Activated T-helper 17 cell treated with anti-CD3 and anti-CD28 coated beads, Interleukin-2, amount 50 U/mL, for 72 hours (primary cell): Measurements from ENCODE around the gene ABHD12B. TPM values are rescaled to one million over a fixed set of nuclear protein-coding genes. Genes with fewer than 3 reads are reported as not detected.

Experiments used
- ATAC-seq: fragments of 150-1000 bp; cut with Tn5 transposase; replicated peaks from 2 replicates; pipeline ENCODE4 v1.10.0; 2021; ENCODE audit warnings: mild to moderate bottlenecking, moderate library complexity
- H3K27ac Mint-ChIP-seq: one replicate; pipeline ENCODE4 v1.8.0; 2022; ENCODE audit warnings: mixed read lengths
- H3K27me3 Mint-ChIP-seq: one replicate; pipeline ENCODE4 v1.8.0; 2022; ENCODE audit warnings: mixed read lengths
- H3K36me3 Mint-ChIP-seq: one replicate; pipeline ENCODE4 v1.8.0; 2022; ENCODE audit warnings: low read depth, mild to moderate bottlenecking, mixed read lengths
- H3K4me1 Mint-ChIP-seq: one replicate; pipeline ENCODE4 v1.8.0; 2022; ENCODE audit warnings: mixed read lengths
- H3K4me3 Mint-ChIP-seq: one replicate; pipeline ENCODE4 v1.8.0; 2022; ENCODE audit warnings: mild to moderate bottlenecking, mixed read lengths
- H3K9me3 Mint-ChIP-seq: one replicate; pipeline ENCODE4 v1.8.0; 2022; ENCODE audit warnings: mixed read lengths
- total RNA-seq, 2 donors: library from RNA; stranded (reverse); gene quantifications; one replicate each; pipeline ENCODE4 v1.2.3, GENCODE V29; 2022

ABHD12B gene
- total RNA-seq, 2 donors from 2014 or later, result not detected

- no peak overlapping the region for H3K27ac Mint-ChIP-seq
- peak overlapping the region; percentile 89 for H3K4me3 Mint-ChIP-seq
- H3K4me1 Mint-ChIP-seq, result peaks cover 23% of the 10 kb centered on the region
- no peak for ATAC-seq
- H3K9me3 Mint-ChIP-seq, result no peaks in the 10 kb centered on the region
- no peaks in the 10 kb centered on the region for H3K27me3 Mint-ChIP-seq
- H3K36me3 Mint-ChIP-seq, result no peaks in the 10 kb centered on the region
Measured at GRCh38 chr14:50832935-50833630, 38.8 kb upstream of the ABHD12B start.

GRCh38 chr14:50834802-50835276, 37.0 kb upstream of the ABHD12B start:
- ATAC-seq, result no peak
- Mint-ChIP-seq H3K9me3 (no peaks in the 10 kb centered on the region), H3K4me3 (no peak overlapping the region), H3K27ac (no peak overlapping the region), H3K27me3 (no peaks in the 10 kb centered on the region), H3K36me3 (no peaks in the 10 kb centered on the region), H3K4me1 (peaks cover 22% of the 10 kb centered on the region)

GRCh38 chr14:50835280-50835679, 36.6 kb upstream of the ABHD12B start:
- Mint-ChIP-seq H3K4me3 (no peak overlapping the region), H3K27ac (no peak overlapping the region), H3K4me1 (peaks cover 22% of the 10 kb centered on the region)

GRCh38 chr14:50836515-50836914, 35.3 kb upstream of the ABHD12B start:
- ATAC-seq, result no peak
- H3K36me3 Mint-ChIP-seq, result no peaks in the 10 kb centered on the region
- no peaks in the 10 kb centered on the region for H3K9me3 Mint-ChIP-seq
- no peak overlapping the region for H3K4me3 Mint-ChIP-seq
- H3K4me1 Mint-ChIP-seq, result peaks cover 20% of the 10 kb centered on the region
- no peaks in the 10 kb centered on the region for H3K27me3 Mint-ChIP-seq
- H3K27ac Mint-ChIP-seq, result no peak overlapping the region

More at GRCh38 chr14:50835280-50835679, 36.6 kb upstream of the ABHD12B start:
- no peaks in the 10 kb centered on the region for H3K9me3 Mint-ChIP-seq
- no peak for ATAC-seq
- no peaks in the 10 kb centered on the region for H3K36me3 Mint-ChIP-seq
- H3K27me3 Mint-ChIP-seq, result no peaks in the 10 kb centered on the region

- Mint-ChIP-seq H3K27me3 (no peaks in the 10 kb centered on the region), H3K9me3 (no peaks in the 10 kb centered on the region), H3K27ac (no peak overlapping the region), H3K4me3 (no peak overlapping the region), H3K4me1 (peaks cover 15% of the 10 kb centered on the region), H3K36me3 (no peaks in the 10 kb centered on the region)
- ATAC-seq, result no peak
Measured at GRCh38 chr14:50837271-50837670, 34.6 kb upstream of the ABHD12B start.

- H3K9me3 Mint-ChIP-seq, result no peaks in the 10 kb centered on the region
- peaks cover 15% of the 10 kb centered on the region for H3K4me1 Mint-ChIP-seq
- ATAC-seq, result no peak
Measured at GRCh38 chr14:50837850-50838470, 33.9 kb upstream of the ABHD12B start.

GRCh38 chr14:50839048-50839447, 32.8 kb upstream of the ABHD12B start:
- no peak overlapping the region for H3K27ac Mint-ChIP-seq
- H3K27me3 Mint-ChIP-seq, result no peaks in the 10 kb centered on the region
- H3K4me3 Mint-ChIP-seq, result no peak overlapping the region
- H3K9me3 Mint-ChIP-seq, result no peaks in the 10 kb centered on the region
- peak; percentile 82 for ATAC-seq
- peaks cover 15% of the 10 kb centered on the region for H3K4me1 Mint-ChIP-seq
- H3K36me3 Mint-ChIP-seq, result no peaks in the 10 kb centered on the region

More at GRCh38 chr14:50837850-50838470, 33.9 kb upstream of the ABHD12B start:
- Mint-ChIP-seq H3K27me3 (no peaks in the 10 kb centered on the region), H3K27ac (no peak overlapping the region), H3K36me3 (no peaks in the 10 kb centered on the region), H3K4me3 (no peak overlapping the region)

GRCh38 chr14:50839691-50840090, 32.2 kb upstream of the ABHD12B start:
- H3K36me3 Mint-ChIP-seq, result no peaks in the 10 kb centered on the region
- H3K4me1 Mint-ChIP-seq, result peaks cover 15% of the 10 kb centered on the region
- no peak overlapping the region for H3K27ac Mint-ChIP-seq
- no peaks in the 10 kb centered on the region for H3K9me3 Mint-ChIP-seq
- H3K27me3 Mint-ChIP-seq, result no peaks in the 10 kb centered on the region
- ATAC-seq, result no peak
- H3K4me3 Mint-ChIP-seq, result no peak overlapping the region

- Mint-ChIP-seq H3K27me3 (no peaks in the 10 kb centered on the region), H3K4me1 (no peaks in the 10 kb centered on the region), H3K4me3 (no peak overlapping the region), H3K27ac (no peak overlapping the region), H3K36me3 (no peaks in the 10 kb centered on the region), H3K9me3 (no peaks in the 10 kb centered on the region)
- no peak for ATAC-seq
Measured at GRCh38 chr14:50844391-50844790, 27.5 kb upstream of the ABHD12B start.

- no peaks in the 10 kb centered on the region for H3K27me3 Mint-ChIP-seq
- no peak overlapping the region for H3K4me3 Mint-ChIP-seq
- H3K9me3 Mint-ChIP-seq, result no peaks in the 10 kb centered on the region
- H3K4me1 Mint-ChIP-seq, result no peaks in the 10 kb centered on the region
- H3K36me3 Mint-ChIP-seq, result no peaks in the 10 kb centered on the region
- H3K27ac Mint-ChIP-seq, result no peak overlapping the region
- no peak for ATAC-seq
Measured at GRCh38 chr14:50845166-50845565, 26.7 kb upstream of the ABHD12B start.

GRCh38 chr14:50846226-50846880, 25.5 kb upstream of the ABHD12B start:
- Mint-ChIP-seq H3K27ac (no peak overlapping the region), H3K27me3 (no peaks in the 10 kb centered on the region), H3K4me3 (no peak overlapping the region), H3K4me1 (no peaks in the 10 kb centered on the region), H3K36me3 (no peaks in the 10 kb centered on the region), H3K9me3 (no peaks in the 10 kb centered on the region)
- ATAC-seq, result no peak

GRCh38 chr14:50853891-50854290, 18.0 kb upstream of the ABHD12B start:
- Mint-ChIP-seq H3K4me1 (no peaks in the 10 kb centered on the region), H3K4me3 (no peak overlapping the region), H3K27ac (no peak overlapping the region), H3K36me3 (no peaks in the 10 kb centered on the region), H3K27me3 (no peaks in the 10 kb centered on the region), H3K9me3 (no peaks in the 10 kb centered on the region)
- ATAC-seq, result peak; percentile 90

- Mint-ChIP-seq H3K36me3 (no peaks in the 10 kb centered on the region), H3K9me3 (no peaks in the 10 kb centered on the region), H3K4me3 (no peak overlapping the region), H3K27ac (no peak overlapping the region), H3K27me3 (no peaks in the 10 kb centered on the region), H3K4me1 (no peaks in the 10 kb centered on the region)
- ATAC-seq, result no peak
Measured at GRCh38 chr14:50854521-50854920, 17.3 kb upstream of the ABHD12B start.

GRCh38 chr14:50855558-50855957, 16.3 kb upstream of the ABHD12B start:
- H3K27ac Mint-ChIP-seq, result no peak overlapping the region
- H3K27me3 Mint-ChIP-seq, result no peaks in the 10 kb centered on the region
- no peak for ATAC-seq
- H3K4me1 Mint-ChIP-seq, result no peaks in the 10 kb centered on the region
- H3K4me3 Mint-ChIP-seq, result no peak overlapping the region
- no peaks in the 10 kb centered on the region for H3K36me3 Mint-ChIP-seq
- H3K9me3 Mint-ChIP-seq, result no peaks in the 10 kb centered on the region

- Mint-ChIP-seq H3K9me3 (no peaks in the 10 kb centered on the region), H3K4me1 (no peaks in the 10 kb centered on the region), H3K4me3 (no peak overlapping the region), H3K36me3 (no peaks in the 10 kb centered on the region), H3K27me3 (no peaks in the 10 kb centered on the region), H3K27ac (no peak overlapping the region)
- ATAC-seq, result no peak
Measured at GRCh38 chr14:50856660-50857059, 15.2 kb upstream of the ABHD12B start.
